ENCODE measurements around the gene NPM3.

Gene NPM3

DNA sequence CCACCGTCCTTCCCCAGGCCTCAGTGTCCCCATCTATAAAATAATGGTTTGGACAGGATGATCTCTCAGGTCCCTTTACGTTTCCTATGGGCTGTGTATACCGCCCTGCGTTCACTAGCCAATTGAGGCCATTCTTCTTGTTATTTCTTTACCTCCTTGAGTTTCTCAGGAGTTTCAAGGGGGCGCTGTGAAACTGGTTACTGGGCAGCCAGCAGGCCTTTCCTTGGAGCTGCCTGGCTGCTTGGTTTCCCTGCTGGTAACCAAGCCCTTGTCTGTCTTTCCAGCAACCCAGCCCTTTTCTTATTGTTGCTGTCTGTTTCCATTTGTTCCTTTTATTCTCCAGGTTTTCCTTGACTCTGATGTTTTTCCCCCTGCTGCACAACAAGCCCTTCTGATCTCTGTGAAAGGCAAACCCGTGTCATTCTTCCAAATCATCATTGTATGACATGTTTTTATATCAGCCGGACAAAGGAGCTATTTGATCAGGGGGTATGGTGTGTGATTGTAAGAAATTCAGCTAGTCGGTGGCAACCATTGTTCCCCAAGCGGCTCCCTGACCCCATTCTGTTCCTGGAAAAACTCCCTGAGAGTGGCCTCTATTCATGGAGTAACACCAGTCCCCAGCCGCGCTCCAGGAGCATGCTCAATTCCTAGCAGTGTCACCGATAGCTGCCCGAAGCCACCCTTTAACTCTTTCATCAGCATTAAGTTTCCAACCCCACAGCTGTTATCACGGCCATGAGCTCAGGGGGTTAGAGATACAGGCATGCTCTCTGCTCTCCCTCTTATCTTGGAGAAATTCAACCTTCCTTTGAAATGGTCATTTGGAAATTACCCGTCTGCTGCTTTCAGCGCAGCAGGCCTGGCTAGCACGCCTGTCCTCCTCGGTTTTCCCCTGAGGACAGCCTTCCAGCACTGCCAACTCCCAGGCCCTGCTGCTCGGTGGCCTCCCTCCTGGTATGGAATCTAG is 33.9 kb downstream of the NPM3 start:
- no peak for DNase-seq

DNA sequence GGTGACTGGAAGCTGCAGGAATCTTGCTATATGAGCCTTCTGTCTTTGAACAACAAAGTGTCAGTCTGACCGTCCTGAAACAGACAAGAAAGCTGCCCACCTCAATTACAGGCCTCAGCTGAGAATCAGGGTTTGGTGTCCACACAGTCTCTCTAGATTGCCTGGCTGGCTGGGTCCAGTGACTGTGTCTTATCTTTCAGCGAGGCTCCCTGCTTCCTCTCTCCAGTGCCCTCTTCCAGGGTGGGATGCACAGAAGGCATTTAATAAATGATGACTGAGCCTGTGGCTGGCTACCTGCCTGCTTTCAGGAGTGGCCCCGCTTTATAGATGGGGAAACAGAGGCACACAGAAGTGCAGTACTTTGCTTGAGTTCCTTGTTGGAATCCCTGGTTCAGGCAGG is 34.8 kb downstream of the NPM3 start:
- no peak for DNase-seq

GRCh38 chr10:101745074-101745696 is 38.1 kb downstream of the NPM3 start:
- no peak for DNase-seq

GRCh38 chr10:101744267-101744666 is 39.0 kb downstream of the NPM3 start:
- no peak for DNase-seq

DNA sequence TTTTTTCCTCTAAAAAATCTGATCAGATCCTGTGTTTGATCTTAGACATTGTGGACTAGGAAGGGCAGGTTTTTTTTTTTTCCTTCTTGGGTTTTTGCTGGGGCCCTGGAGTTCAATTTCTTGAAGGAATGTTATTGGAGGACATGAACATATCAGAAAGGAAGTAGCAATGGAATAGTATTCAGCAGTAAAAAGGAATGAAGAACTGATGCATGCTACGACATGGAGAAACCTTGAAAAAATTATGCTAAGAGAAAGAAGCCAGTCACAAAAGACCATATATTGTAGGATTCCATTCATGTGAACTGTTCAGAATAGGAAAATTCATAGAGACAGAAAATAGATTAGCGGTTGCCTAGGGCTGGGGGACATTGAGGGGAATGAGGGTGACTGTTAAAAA is 41.3 kb downstream of the NPM3 start:
- no peak for DNase-seq

DNA sequence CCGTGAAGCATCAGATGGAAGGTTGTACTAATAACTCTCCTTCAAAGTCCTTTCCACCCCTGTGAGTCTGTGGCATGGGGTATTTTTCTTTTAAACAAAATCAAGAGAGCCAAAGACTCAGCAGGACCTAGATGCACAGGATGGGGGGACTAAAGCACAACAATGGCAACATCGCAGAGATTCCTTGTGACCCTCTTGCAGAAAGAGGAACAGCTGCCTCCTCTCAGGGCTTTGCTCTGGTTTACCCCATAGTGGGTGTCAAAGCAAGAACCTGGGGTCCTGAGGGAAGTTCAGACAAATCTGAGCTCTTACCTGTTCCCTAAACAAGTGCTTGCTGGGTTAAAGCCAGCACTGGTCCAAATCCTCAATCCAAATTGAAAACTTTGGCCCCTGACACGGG is 46.6 kb downstream of the NPM3 start:
- DNase-seq: no peak

DNA sequence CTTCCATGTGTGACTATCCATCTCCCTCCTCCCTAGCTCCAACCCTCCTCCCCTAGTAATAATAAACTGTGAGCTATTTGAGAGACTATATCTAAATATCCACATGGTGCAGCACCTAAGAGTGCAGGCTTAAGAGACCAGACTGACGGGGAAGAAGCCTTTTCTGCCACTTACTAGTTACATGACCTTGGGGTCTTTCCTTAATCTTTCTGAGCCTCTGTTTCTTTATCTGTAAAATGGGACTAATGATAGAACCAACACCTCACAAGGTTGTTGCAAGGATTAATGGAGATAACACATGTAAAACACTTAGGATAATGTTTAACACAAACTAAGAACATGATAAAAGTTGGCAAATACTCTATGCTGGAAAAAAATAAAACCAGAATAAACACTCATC is 51.1 kb downstream of the NPM3 start:
- no peak for DNase-seq
